ENCODE measurements around the gene SS18L1. TPM values are rescaled to one million over a fixed set of nuclear protein-coding genes. Genes with fewer than 3 reads are reported as not detected.
A peak's percentile ranks its signal among the peaks of the same experiment; 100 is the strongest.

SS18L1 gene
- polyA plus RNA-seq, 2 donors = 5.5 to 14.7 TPM

DNA sequence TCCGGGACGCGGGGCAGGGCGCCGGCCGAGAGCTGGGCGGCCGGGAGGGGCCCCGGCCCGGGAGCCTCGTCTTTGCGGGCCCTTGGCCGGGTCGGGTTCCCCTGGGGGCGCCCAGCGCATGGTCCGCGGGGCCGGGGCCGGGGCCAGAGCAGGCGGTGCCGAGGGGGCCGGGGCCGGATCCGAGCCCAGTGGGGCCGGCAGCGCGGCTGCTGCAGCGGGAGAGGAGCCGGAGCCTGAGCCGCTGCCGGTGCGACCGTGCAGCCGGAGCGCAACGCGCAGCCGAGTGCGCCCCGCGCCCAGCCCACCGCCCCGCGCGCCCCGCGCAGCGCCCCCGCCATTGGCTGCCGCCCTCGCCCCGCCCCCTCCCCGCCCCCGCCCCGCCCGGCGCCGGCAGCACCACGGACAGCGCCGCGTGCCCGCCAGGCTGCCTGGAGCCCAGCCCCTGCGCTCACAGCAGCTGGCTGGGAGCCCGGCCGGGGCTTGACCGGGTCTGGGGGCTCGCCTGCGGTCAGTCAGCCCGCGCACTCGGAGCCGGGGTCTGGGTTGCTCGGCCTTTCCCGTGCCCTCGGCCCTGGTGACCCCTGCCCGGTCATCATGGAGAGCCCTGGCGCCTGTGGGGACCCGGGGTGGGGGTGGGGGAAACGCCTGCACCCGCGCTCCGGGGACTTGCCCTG, 76.6 kb downstream of the SS18L1 start, which contains the start of gene HRH3:
Gene HRH3, minus strand, starts transcription at position 287 of the 674 bp plus-strand sequence. CDS start 308 bp downstream, outside the sequence.
- H3K36me3 ChIP-seq (ENCODE audit: control insufficient read depth in 2 of 2, insufficient read depth in 2 of 2, low read length in 1 of 2) = no peaks in the 10 kb centered on the region
- H3K27ac ChIP-seq (ENCODE audit: low read depth in 2 of 2, low read length in 1 of 2) = no peak within 1 kb of the TSS
- peak within 1 kb of the TSS; percentile 14 to 44 for H3K4me3 ChIP-seq (ENCODE audit: low read depth in 1 of 2, low read length in 2 of 2)
- WGBS, 2 donors = 0 to 1% methylated on average over 44 to 84 of the region's 84 CpGs
- H3K4me1 ChIP-seq (ENCODE audit: control insufficient read depth in 2 of 2, insufficient read depth in 2 of 2, low read length in 1 of 2) = peaks cover 11 to 12% of the 10 kb centered on the region in 2 donors
- H3K27me3 ChIP-seq (ENCODE audit: control insufficient read depth in 1 of 2, insufficient read depth in 2 of 2, low read length in 2 of 2) = peaks cover 0 to 36% of the 10 kb centered on the region in 2 donors
- H3K9me3 ChIP-seq (ENCODE audit: control insufficient read depth in 2 of 2, insufficient read depth in 1 of 2, low read depth in 1 of 2, low read length in 1 of 2) = peaks cover 0 to 2% of the 10 kb centered on the region in 2 donors

GRCh38 chr20:62220666-62221568, 77.3 kb downstream of the SS18L1 start:
- H3K27ac ChIP-seq (ENCODE audit: low read depth in 2 of 2, low read length in 1 of 2) = no peak overlapping the region
- peak overlapping the region in 1 of 2 donors; percentile 44 for H3K4me3 ChIP-seq (ENCODE audit: low read depth in 1 of 2, low read length in 2 of 2)
- no peaks in the 10 kb centered on the region for H3K36me3 ChIP-seq (ENCODE audit: control insufficient read depth in 2 of 2, insufficient read depth in 2 of 2, low read length in 1 of 2)
- H3K4me1 ChIP-seq (ENCODE audit: control insufficient read depth in 2 of 2, insufficient read depth in 2 of 2, low read length in 1 of 2) = peaks cover 11 to 12% of the 10 kb centered on the region in 2 donors
- 5 to 6% methylated on average over 46 of the region's 46 CpGs for WGBS, 2 donors
- peaks cover 0 to 2% of the 10 kb centered on the region in 2 donors for H3K9me3 ChIP-seq (ENCODE audit: control insufficient read depth in 2 of 2, insufficient read depth in 1 of 2, low read depth in 1 of 2, low read length in 1 of 2)
- peaks cover 0 to 35% of the 10 kb centered on the region in 2 donors for H3K27me3 ChIP-seq (ENCODE audit: control insufficient read depth in 1 of 2, insufficient read depth in 2 of 2, low read length in 2 of 2)

DNA sequence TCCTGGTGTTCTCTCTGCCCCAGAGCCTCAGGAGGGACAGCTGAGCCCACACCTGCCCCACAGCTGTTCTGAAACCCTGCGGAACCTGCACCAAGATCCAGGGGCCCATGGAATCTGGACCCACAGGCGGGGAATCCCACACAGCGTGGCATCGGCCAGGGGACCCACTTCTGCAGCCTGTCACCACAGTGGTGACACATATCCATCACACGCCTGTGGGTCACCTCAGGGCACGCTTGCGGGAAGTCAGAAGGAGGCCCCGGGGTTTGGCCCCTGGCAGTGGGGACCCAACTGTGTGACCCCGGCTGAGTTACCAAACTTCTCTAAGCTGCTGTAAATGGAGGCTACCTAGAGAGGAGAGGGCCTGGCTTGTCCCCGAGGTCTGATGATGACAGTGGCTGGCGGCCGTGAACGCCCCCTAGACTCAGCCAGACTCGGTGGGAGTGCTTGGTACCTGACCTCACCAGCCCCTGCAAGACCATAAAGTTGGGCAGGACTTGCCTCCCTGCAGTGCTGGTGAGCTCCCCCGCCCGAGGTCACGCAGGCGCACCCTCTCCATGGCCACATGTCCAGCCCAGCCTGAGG, 78.8 kb downstream of the SS18L1 start:
- Histone ChIP-seq H3K4me1 (ENCODE audit: control insufficient read depth in 2 of 2, insufficient read depth in 2 of 2, low read length in 1 of 2) (peaks cover 11 to 12% of the 10 kb centered on the region in 2 donors), H3K4me3 (ENCODE audit: low read depth in 1 of 2, low read length in 2 of 2) (no peak overlapping the region), H3K27me3 (ENCODE audit: control insufficient read depth in 1 of 2, insufficient read depth in 2 of 2, low read length in 2 of 2) (peaks cover 0 to 34% of the 10 kb centered on the region in 2 donors), H3K27ac (ENCODE audit: low read depth in 2 of 2, low read length in 1 of 2) (no peak overlapping the region), H3K9me3 (ENCODE audit: control insufficient read depth in 2 of 2, insufficient read depth in 1 of 2, low read depth in 1 of 2, low read length in 1 of 2) (peaks cover 0 to 2% of the 10 kb centered on the region in 2 donors), H3K36me3 (ENCODE audit: control insufficient read depth in 2 of 2, insufficient read depth in 2 of 2, low read length in 1 of 2) (no peaks in the 10 kb centered on the region)
- 84 to 85% methylated on average over 18 of the region's 18 CpGs for WGBS, 2 donors

- peaks cover 11 to 12% of the 10 kb centered on the region in 2 donors for H3K4me1 ChIP-seq (ENCODE audit: control insufficient read depth in 2 of 2, insufficient read depth in 2 of 2, low read length in 1 of 2)
- no peak overlapping the region for H3K4me3 ChIP-seq (ENCODE audit: low read depth in 1 of 2, low read length in 2 of 2)
- 72 to 74% methylated on average over 13 of the region's 13 CpGs for WGBS, 2 donors
- no peaks in the 10 kb centered on the region for H3K36me3 ChIP-seq (ENCODE audit: control insufficient read depth in 2 of 2, insufficient read depth in 2 of 2, low read length in 1 of 2)
- no peak overlapping the region for H3K27ac ChIP-seq (ENCODE audit: low read depth in 2 of 2, low read length in 1 of 2)
- peaks cover 0 to 2% of the 10 kb centered on the region in 2 donors for H3K9me3 ChIP-seq (ENCODE audit: control insufficient read depth in 2 of 2, insufficient read depth in 1 of 2, low read depth in 1 of 2, low read length in 1 of 2)
- peaks cover 0 to 33% of the 10 kb centered on the region in 2 donors for H3K27me3 ChIP-seq (ENCODE audit: control insufficient read depth in 1 of 2, insufficient read depth in 2 of 2, low read length in 2 of 2)
These were observed 79.4 kb downstream of the SS18L1 start for GRCh38 chr20:62222972-62223371.

DNA sequence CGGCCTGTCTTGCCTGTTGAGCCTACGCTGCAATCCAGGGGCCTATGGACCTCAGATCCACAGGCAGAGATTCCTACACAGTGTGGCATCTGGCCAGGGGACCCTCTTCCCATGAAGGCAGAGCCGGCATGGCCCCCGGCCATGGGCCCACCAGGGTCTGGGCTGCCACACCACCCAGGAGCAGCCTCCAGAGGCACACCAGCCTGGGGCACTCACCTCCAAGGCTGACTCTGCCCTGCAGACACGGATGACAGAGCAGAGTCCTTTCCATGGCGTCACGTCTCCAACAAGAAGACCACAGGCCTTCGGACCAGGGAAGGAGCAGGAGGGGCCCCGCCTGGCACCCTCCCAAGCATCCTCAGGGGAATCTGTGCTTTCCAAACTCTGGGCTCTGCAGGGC, 80.0 kb downstream of the SS18L1 start:
- 76 to 79% methylated on average over 9 of the region's 9 CpGs for WGBS, 2 donors
- peaks cover 0 to 29% of the 10 kb centered on the region in 2 donors for H3K27me3 ChIP-seq (ENCODE audit: control insufficient read depth in 1 of 2, insufficient read depth in 2 of 2, low read length in 2 of 2)

GRCh38 chr20:62224113-62224855, 80.7 kb downstream of the SS18L1 start:
- Histone ChIP-seq H3K9me3 (ENCODE audit: control insufficient read depth in 2 of 2, insufficient read depth in 1 of 2, low read depth in 1 of 2, low read length in 1 of 2) (peaks cover 0 to 5% of the 10 kb centered on the region in 2 donors), H3K27ac (ENCODE audit: low read depth in 2 of 2, low read length in 1 of 2) (no peak overlapping the region), H3K4me1 (ENCODE audit: control insufficient read depth in 2 of 2, insufficient read depth in 2 of 2, low read length in 1 of 2) (peaks cover 15 to 19% of the 10 kb centered on the region in 2 donors), H3K36me3 (ENCODE audit: control insufficient read depth in 2 of 2, insufficient read depth in 2 of 2, low read length in 1 of 2) (no peaks in the 10 kb centered on the region), H3K27me3 (ENCODE audit: control insufficient read depth in 1 of 2, insufficient read depth in 2 of 2, low read length in 2 of 2) (peaks cover 0 to 21% of the 10 kb centered on the region in 2 donors), H3K4me3 (ENCODE audit: low read depth in 1 of 2, low read length in 2 of 2) (no peak overlapping the region)
- WGBS, 2 donors = 58 to 66% methylated on average over 21 of the region's 21 CpGs

More for the DNA sequence above, 80.0 kb downstream of the SS18L1 start:
- Histone ChIP-seq H3K4me3 (ENCODE audit: low read depth in 1 of 2, low read length in 2 of 2) (no peak overlapping the region), H3K36me3 (ENCODE audit: control insufficient read depth in 2 of 2, insufficient read depth in 2 of 2, low read length in 1 of 2) (no peaks in the 10 kb centered on the region), H3K27ac (ENCODE audit: low read depth in 2 of 2, low read length in 1 of 2) (no peak overlapping the region), H3K9me3 (ENCODE audit: control insufficient read depth in 2 of 2, insufficient read depth in 1 of 2, low read depth in 1 of 2, low read length in 1 of 2) (peaks cover 0 to 2% of the 10 kb centered on the region in 2 donors), H3K4me1 (ENCODE audit: control insufficient read depth in 2 of 2, insufficient read depth in 2 of 2, low read length in 1 of 2) (peaks cover 16 to 17% of the 10 kb centered on the region in 2 donors)

GRCh38 chr20:62225026-62225425, 81.5 kb downstream of the SS18L1 start:
- peaks cover 10 to 14% of the 10 kb centered on the region in 2 donors for H3K4me1 ChIP-seq (ENCODE audit: control insufficient read depth in 2 of 2, insufficient read depth in 2 of 2, low read length in 1 of 2)
- H3K4me3 ChIP-seq (ENCODE audit: low read depth in 1 of 2, low read length in 2 of 2) = no peak overlapping the region
- H3K27me3 ChIP-seq (ENCODE audit: control insufficient read depth in 1 of 2, insufficient read depth in 2 of 2, low read length in 2 of 2) = peaks cover 0 to 18% of the 10 kb centered on the region in 2 donors
- H3K36me3 ChIP-seq (ENCODE audit: control insufficient read depth in 2 of 2, insufficient read depth in 2 of 2, low read length in 1 of 2) = no peaks in the 10 kb centered on the region
- WGBS, 2 donors = 87 to 90% methylated on average over 13 of the region's 13 CpGs
- H3K27ac ChIP-seq (ENCODE audit: low read depth in 2 of 2, low read length in 1 of 2) = no peak overlapping the region
- H3K9me3 ChIP-seq (ENCODE audit: control insufficient read depth in 2 of 2, insufficient read depth in 1 of 2, low read depth in 1 of 2, low read length in 1 of 2) = peaks cover 0 to 5% of the 10 kb centered on the region in 2 donors

DNA sequence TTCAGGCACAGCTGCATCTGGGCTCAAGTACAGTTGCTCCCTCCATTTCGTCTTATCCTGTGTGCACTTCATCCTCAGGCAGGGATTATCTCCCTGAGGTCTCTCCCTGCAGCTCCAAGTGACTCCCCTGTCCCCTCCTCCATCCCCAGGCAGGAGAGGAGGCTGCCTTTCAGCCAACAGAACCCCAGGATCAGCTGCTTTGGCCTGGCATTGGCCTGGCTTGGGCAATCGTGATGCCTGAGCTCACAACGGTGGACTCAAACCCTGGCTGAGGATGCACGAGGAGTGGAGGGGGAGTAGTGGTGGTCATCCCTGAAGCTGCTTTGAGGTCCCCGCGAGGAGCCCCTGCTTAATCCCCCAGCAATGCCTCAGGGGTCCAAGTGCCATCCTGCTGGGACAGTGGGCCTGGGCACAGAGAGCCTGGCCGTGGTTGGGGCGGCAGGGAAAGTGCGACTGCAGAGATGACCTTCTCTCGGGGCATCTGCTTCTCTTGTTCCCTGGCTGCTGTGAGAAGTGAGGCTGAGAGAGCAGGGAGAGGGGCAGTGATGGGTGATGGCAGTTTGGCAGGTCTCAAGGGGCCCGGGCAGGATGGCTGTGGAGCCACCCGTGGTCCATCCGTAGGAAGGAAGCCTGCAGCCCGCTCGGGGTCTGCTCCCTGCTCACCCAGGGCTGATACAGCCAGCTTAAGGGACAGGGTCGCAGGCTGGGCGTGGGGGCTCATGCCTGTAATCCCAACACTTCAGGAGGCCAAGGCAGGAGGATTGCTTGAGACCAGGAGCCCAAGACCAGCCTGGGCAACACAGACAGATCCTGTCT, 82.5 kb downstream of the SS18L1 start:
- H3K9me3 ChIP-seq (ENCODE audit: control insufficient read depth in 2 of 2, insufficient read depth in 1 of 2, low read depth in 1 of 2, low read length in 1 of 2) = peaks cover 0 to 7% of the 10 kb centered on the region in 2 donors
- no peaks in the 10 kb centered on the region for H3K36me3 ChIP-seq (ENCODE audit: control insufficient read depth in 2 of 2, insufficient read depth in 2 of 2, low read length in 1 of 2)
- peaks cover 0 to 12% of the 10 kb centered on the region in 2 donors for H3K27me3 ChIP-seq (ENCODE audit: control insufficient read depth in 1 of 2, insufficient read depth in 2 of 2, low read length in 2 of 2)
- peaks cover 4 to 9% of the 10 kb centered on the region in 2 donors for H3K4me1 ChIP-seq (ENCODE audit: control insufficient read depth in 2 of 2, insufficient read depth in 2 of 2, low read length in 1 of 2)
- no peak overlapping the region for H3K4me3 ChIP-seq (ENCODE audit: low read depth in 1 of 2, low read length in 2 of 2)
- no peak overlapping the region for H3K27ac ChIP-seq (ENCODE audit: low read depth in 2 of 2, low read length in 1 of 2)
- WGBS, 2 donors = 79 to 89% methylated on average over 17 of the region's 17 CpGs

Data from esophagus (tissue), 2 donors.